Activated T-cell treated with anti-CD3 and anti-CD28 coated beads, Interleukin-2, amount 50 U/mL, for 24 hours (primary cell): ENCODE data around the gene KRT38.

Experiments used
- DNase-seq: peaks from one replicate; pipeline ENCODE4 v3.0.0-alpha.2; 2020
- H3K27ac Mint-ChIP-seq: 2 replicates; pipeline ENCODE4 v1.8.0; 2020; ENCODE audit warnings: mild to moderate bottlenecking, mixed read lengths
- H3K27me3 Mint-ChIP-seq: 2 replicates; pipeline ENCODE4 v1.8.0; 2020; ENCODE audit warnings: mixed read lengths
- H3K36me3 Mint-ChIP-seq: 2 replicates; pipeline ENCODE4 v1.8.0; 2020; ENCODE audit warnings: low read depth, mixed read lengths
- H3K4me1 Mint-ChIP-seq: 2 replicates; pipeline ENCODE4 v1.8.0; 2020; ENCODE audit warnings: low read depth, mixed read lengths
- H3K4me3 Mint-ChIP-seq: 2 replicates; pipeline ENCODE4 v1.8.0; 2020; ENCODE audit warnings: mild to moderate bottlenecking, moderate library complexity, mixed read lengths
- H3K9me3 Mint-ChIP-seq: 2 replicates; pipeline ENCODE4 v1.8.0; 2020; ENCODE audit warnings: mixed read lengths

KRT38 gene

DNA sequence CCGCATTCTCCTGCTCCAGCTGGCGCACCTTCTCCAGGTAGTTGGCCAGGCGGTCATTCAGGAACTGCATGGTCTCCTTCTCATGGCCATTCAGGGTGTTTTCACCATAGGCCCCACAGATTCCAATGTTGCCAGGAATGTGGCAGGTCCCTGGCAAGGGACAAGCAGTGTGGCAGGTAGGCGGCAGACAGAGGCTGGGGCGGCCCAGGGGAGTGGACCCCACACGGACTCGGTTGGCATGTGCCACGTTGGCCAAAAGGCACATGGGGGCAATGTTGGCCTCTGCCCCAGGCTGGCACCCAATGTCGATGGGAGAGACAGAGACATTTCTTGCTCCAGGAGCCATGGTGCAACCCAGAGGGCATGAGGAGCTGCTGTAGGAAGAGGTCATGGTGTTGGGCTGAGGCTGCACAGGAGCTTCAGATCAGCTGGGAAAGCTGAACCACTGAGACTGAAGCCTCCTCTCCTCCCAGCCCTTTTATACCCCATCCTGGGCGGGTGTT, at the start of gene KRT38:
Gene KRT38 (minus strand): TSS at position 453 of the 503 bp plus-strand sequence. CDS start 62 bp downstream, at position 391.
- H3K4me1 Mint-ChIP-seq = no peaks in the 10 kb centered on the region
- no peak within 1 kb of the TSS for H3K27ac Mint-ChIP-seq
- no peak within 1 kb of the TSS for H3K4me3 Mint-ChIP-seq
- DNase-seq = no peak
- no peaks in the 10 kb centered on the region for H3K36me3 Mint-ChIP-seq
- no peaks in the 10 kb centered on the region for H3K9me3 Mint-ChIP-seq
- peaks cover 3% of the 10 kb centered on the region for H3K27me3 Mint-ChIP-seq

DNA sequence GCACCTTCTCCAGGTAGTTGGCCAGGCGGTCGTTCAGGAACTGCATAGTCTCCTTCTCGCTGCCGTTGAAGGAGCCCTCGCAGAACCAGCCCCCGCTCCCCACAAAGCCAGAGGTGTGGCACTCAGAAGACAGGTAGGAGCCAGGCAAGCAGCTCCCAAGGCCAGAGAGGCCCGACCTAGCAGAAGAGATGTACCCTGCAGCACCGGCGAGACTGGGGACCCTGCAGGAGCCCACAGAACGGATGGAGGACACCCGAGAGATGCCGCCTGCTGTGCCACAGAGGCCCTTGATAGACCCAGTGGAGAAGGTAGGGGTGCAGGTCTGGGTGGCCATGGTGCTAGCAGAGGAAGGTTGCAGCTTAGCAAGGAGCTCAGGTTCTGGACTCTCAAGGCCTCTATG, 48.7 kb upstream of the KRT38 start, which contains the start of gene KRT36:
Gene KRT36 (minus strand): TSS at position 380 of the 400 bp plus-strand sequence. CDS start 46 bp downstream, at position 334.
- no peak within 1 kb of the TSS for H3K27ac Mint-ChIP-seq
- H3K4me1 Mint-ChIP-seq = peaks cover 5% of the 10 kb centered on the region
- DNase-seq = no peak
- H3K36me3 Mint-ChIP-seq = no peaks in the 10 kb centered on the region
- no peaks in the 10 kb centered on the region for H3K9me3 Mint-ChIP-seq
- H3K4me3 Mint-ChIP-seq = no peak within 1 kb of the TSS
- H3K27me3 Mint-ChIP-seq = peaks cover 3% of the 10 kb centered on the region

DNA sequence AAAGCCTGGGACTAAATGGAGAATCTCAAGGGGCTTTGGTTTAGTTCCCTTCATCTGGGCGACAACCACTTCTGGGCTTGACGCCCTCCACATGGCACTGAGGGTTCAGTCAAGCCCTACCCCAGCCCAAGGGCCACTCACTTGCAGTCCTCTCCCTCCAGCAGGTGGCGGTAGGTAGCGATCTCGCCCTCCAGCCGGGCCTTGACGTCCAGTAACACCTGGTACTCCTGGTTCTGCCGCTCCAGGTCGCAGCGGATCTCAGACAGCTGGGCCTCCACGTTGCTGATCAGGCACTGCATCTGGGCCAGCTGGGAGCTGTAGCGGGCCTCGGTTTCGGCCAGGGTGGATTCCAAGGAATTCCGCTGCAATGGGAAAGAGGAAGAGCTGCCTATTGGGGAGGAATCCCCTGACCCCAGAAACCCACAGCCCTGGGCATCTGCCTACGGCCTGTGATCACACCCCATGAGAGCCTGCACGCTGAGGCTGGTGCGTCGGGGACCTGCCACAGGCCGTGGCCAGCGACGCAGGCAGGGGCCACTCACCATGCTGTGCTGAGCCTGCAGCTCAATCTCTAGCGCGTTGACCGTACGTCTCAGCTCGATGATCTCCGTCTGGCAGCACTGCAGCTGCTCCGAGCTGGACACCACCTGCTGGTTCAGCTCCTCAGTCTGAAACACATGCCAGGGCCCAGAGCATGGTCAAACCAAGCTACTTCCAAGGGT, 46.2 kb upstream of the KRT38 start:
- peaks cover 5% of the 10 kb centered on the region for H3K4me1 Mint-ChIP-seq
- H3K4me3 Mint-ChIP-seq = no peak overlapping the region
- H3K9me3 Mint-ChIP-seq = no peaks in the 10 kb centered on the region
- H3K27me3 Mint-ChIP-seq = peaks cover 3% of the 10 kb centered on the region
- H3K27ac Mint-ChIP-seq = no peak overlapping the region
- DNase-seq = peak; percentile 59
- no peaks in the 10 kb centered on the region for H3K36me3 Mint-ChIP-seq

DNA sequence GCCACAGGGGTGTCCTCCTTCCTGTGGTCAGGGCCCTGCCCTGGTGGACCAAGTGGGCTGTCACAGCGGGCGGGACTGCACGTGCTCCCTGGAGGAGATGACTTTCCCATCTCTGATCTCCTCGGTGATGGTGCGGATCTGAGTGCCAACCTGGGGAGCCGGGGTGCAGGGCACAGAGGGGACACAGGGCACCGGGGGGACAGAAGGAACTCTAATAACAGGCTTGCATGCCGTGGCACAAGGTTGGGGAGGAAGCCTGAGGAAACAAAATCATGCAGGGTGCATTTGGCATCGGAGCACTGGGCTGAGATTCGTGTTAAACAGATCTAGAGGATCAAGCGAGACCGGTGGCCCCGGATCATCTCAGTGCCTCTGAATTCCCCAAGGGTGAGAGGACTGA, 45.5 kb upstream of the KRT38 start:
- DNase-seq = no peak
- Mint-ChIP-seq H3K27me3 (peaks cover 3% of the 10 kb centered on the region), H3K9me3 (no peaks in the 10 kb centered on the region)

DNA sequence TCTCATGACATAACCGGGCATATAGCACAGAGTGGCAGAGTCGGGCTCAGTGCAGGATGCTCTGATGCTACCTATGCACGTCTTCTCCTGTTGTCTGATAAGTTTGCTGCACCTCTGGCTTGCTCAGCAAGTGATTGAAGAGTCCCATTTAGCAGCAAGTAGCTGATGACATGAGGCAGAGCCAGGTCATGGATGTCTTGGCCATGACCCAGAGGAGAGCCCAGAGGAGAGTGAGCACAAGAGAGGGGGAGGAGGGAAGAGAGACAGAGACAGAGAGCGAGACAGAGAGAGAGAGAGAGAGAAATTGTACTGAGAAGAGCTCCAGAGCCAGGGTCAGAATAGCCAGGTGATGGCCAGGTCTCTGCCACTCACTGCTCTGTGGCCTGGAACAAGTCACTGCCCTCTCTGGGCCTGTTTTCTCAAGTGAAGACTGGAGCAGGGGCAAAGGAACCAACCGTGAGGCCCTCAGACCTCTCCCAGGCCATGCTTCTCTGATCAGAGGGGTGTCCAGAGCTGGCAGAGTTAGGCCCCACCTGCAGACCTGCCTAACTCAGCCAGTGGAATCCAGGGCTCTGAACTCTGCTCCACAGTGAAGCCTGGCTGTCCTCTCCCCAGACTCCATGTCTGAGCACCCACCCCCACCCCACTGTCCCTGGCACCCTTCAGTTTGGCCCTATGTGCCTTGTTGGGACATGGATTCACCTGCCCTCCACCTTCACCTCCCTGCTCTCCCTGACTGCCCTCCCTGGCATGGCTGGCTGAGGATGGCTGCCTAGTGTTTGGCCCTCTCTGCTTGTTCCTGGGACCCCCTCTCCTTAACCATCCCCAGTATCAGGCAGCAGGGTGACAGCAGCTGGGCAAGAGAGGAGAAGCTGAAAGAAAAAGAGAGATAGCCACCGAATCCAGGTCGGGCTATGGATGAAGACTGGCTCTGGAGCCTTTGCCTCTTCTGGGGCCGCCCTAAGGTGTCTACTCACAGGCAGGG, 44.4 kb upstream of the KRT38 start:
- H3K4me1 Mint-ChIP-seq = peaks cover 3% of the 10 kb centered on the region
- peaks cover 3% of the 10 kb centered on the region for H3K27me3 Mint-ChIP-seq
- H3K27ac Mint-ChIP-seq = no peak overlapping the region
- H3K9me3 Mint-ChIP-seq = no peaks in the 10 kb centered on the region
- H3K4me3 Mint-ChIP-seq = no peak overlapping the region
- no peaks in the 10 kb centered on the region for H3K36me3 Mint-ChIP-seq
- no peak for DNase-seq

More for the DNA sequence above, 45.5 kb upstream of the KRT38 start:
- Mint-ChIP-seq H3K4me3 (no peak overlapping the region), H3K27ac (no peak overlapping the region), H3K4me1 (peaks cover 5% of the 10 kb centered on the region), H3K36me3 (no peaks in the 10 kb centered on the region)

DNA sequence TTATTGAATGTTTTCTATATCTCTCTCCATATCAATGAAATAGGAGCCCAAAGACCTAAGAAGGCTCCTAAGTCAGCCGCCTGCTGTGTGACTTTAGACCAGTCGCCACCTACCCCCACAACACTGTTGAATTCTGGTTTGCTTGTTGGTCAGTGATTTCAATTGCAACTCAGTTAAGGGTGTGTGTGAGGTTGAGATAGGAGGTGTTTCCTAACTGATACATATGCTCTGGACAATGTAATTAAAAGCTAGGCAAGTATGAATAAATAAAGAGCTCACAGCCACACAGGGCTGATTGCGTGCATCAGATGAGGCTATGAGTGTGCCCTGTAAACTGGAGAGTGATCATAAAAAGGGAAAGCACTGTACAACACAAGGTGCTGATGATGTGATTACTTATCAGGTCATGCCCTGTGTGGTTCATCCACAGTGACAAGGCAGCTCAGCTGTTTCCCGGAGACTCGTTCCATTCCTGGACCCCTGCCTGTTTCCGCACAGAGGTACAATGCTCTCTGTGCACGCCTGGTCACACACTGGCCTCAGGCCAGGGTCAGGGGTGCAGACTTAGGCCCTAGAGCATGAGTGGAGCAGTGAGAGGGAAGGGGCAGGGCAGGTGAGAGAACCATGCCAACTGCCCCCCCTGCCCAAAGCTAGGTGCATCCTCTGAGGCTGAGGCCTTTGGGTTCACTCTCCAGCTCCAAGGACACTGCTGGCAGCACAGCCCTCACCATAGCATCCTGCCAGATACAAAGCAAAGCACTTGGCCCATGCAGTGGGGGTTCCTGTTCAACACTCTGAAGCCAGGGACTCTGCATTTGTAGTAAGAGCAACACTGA, 43.4 kb upstream of the KRT38 start:
- DNase-seq = no peak
- Mint-ChIP-seq H3K4me3 (no peak overlapping the region), H3K9me3 (no peaks in the 10 kb centered on the region), H3K27me3 (peaks cover 3% of the 10 kb centered on the region), H3K36me3 (no peaks in the 10 kb centered on the region), H3K4me1 (no peaks in the 10 kb centered on the region), H3K27ac (no peak overlapping the region)

DNA sequence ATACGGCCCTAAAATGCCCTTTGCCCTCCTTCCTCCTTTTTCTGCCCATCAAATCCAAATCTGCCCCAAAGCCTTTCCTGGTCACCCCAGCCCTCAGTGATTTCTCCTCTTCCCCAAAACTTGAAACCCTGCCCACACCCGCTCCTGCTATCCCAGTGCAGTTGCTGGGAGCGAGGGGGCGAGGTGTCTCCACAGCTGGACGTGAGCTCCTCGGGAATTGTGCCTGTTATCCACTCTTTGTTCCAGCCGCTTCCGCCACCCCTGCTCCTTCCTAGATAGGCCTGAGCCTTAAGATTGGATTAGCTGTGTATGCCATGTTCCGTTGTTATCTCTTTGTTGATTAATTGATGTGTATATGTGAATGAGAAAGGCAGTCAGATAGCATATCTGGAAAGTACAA, 42.7 kb upstream of the KRT38 start:
- Mint-ChIP-seq H3K4me1 (no peaks in the 10 kb centered on the region), H3K4me3 (no peak overlapping the region), H3K9me3 (no peaks in the 10 kb centered on the region), H3K36me3 (no peaks in the 10 kb centered on the region), H3K27ac (no peak overlapping the region), H3K27me3 (peaks cover 3% of the 10 kb centered on the region)
- DNase-seq = no peak

DNA sequence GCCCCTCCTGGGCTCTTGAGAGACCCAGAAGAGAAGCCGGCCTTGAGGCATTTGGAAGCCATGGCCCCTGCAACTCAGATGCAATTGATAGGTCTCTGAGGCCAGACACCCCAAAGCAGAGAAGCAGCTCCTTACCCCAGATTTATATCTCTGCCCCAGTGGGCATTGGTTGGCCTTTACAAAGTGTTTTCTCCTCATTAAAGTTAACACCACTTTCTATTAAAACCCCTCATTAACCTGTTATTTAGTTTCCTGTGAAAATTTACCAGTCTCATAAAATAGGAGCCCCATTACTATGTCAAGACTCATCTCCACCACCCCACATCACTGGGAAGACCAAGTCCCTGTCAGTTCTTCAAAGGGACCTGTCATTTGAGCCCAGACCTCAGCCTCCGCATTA, 40.3 kb upstream of the KRT38 start, which contains the start of gene KRT35:
Gene KRT35 (minus strand): TSS at position 116 of the 400 bp plus-strand sequence. CDS start 54 bp downstream, at position 62.
- no peak for DNase-seq
- Mint-ChIP-seq H3K27me3 (no peaks in the 10 kb centered on the region), H3K4me3 (no peak within 1 kb of the TSS), H3K27ac (no peak within 1 kb of the TSS), H3K36me3 (no peaks in the 10 kb centered on the region), H3K9me3 (no peaks in the 10 kb centered on the region), H3K4me1 (no peaks in the 10 kb centered on the region)

DNA sequence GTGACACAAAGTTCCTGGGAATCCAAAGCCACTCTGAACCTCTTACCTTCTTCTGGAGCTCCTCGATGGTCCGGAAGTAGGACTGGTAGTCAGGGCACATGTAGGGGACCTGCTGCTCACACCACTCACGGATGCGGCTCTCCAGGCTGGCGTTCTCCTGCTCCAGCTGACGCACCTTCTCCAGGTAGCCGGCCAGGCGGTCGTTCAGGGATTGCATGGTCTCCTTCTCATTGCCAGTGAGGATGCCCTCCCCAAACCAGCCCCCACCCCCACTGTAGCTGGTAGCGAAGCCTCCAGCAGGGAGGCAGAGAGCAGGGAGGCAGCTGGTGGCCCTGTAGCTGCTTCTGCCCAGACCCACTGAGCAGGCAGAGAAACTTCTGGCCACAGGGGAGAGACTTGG, 39.8 kb upstream of the KRT38 start:
- Mint-ChIP-seq H3K4me3 (no peak overlapping the region), H3K27me3 (no peaks in the 10 kb centered on the region), H3K36me3 (no peaks in the 10 kb centered on the region), H3K4me1 (no peaks in the 10 kb centered on the region), H3K27ac (no peak overlapping the region), H3K9me3 (no peaks in the 10 kb centered on the region)
- DNase-seq = no peak

DNA sequence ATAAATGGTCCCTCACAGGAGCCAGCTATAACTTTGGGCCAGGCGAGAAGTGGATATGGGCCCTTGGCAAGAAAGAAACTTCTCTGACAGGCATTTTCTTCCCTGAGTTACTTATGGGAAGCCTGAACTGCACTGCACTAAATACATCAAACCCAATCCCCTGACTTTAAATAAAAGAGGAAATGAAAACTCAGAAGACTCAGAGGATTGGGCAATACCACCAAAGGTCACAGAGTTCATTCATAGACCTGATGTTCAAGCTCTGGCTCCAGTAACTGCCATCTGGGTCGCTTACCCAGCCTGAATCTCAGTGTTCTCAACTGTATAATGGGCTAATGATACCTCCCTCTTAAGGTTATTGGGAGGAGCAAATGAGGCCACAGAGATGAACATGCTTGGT, 39.4 kb upstream of the KRT38 start:
- Mint-ChIP-seq H3K4me3 (no peak overlapping the region), H3K36me3 (no peaks in the 10 kb centered on the region), H3K27ac (no peak overlapping the region), H3K9me3 (no peaks in the 10 kb centered on the region), H3K27me3 (no peaks in the 10 kb centered on the region), H3K4me1 (no peaks in the 10 kb centered on the region)
- DNase-seq = no peak

DNA sequence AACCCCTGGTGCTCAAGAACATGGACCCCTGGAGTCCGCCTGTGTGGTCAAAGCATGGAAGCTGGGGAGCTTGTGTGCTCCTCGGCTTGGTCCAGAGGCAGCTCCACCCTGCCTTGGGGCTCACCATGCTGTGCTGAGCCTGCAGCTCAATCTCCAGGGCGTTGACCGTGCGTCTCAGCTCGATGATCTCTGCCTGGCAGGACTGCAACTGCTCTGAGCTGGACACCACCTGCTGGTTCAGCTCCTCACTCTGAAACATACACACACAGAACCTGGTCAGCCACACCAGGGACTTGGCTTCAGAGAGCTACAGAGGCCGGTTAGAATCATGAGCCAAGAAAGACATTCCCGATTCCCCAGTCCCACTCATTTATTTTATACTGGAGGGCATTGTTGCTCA, 37.5 kb upstream of the KRT38 start:
- no peaks in the 10 kb centered on the region for H3K9me3 Mint-ChIP-seq
- no peak overlapping the region for H3K4me3 Mint-ChIP-seq
- H3K27me3 Mint-ChIP-seq = no peaks in the 10 kb centered on the region
- no peak for DNase-seq
- no peak overlapping the region for H3K27ac Mint-ChIP-seq
- H3K4me1 Mint-ChIP-seq = no peaks in the 10 kb centered on the region
- no peaks in the 10 kb centered on the region for H3K36me3 Mint-ChIP-seq

DNA sequence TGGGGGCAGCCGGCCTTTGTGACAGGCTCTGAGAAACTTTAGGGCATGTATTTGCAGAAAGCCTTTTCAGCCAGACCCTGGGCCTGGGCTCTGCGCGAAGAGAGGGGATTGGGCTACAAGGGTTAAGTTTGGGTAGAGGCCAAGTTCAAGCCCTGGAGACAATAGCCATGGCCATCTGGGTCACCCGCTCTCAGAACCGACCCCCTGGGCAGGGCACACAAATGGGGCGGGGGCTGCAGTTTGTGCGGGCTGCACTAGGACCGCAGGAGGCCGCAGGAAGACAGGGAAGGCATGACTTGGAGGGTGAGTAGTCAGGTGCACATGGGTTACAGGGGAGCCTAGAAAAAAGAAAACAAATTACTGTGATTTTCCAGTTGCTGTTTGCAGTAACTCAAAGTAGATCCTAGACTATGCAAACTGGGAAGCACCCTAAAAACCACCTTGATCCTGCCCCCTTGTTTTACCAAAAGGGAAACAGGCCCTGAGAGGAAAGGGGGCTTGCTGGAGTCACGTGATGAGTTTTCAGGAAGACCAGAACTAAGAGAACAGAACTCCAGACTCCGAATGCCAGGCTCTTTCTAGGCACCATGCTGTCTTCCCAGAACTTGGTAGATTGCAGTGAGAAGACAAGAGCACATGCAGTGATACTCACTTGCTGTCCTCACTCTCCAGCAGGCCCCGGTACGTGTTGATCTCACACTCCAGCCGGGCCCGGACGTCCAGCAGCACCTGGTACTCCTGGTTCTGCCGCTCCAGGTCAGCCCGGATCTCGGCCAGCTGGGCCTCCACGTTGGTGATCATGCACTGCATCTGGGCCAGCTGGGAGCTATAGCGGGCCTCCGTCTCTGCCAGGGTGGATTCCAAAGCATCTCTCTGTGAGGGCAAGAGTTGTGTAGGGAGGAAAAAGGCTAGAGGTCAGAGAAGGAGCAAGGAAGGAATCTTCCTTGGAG, 36.4 kb upstream of the KRT38 start:
- Mint-ChIP-seq H3K4me3 (no peak overlapping the region), H3K27me3 (no peaks in the 10 kb centered on the region), H3K36me3 (no peaks in the 10 kb centered on the region), H3K9me3 (no peaks in the 10 kb centered on the region), H3K27ac (no peak overlapping the region), H3K4me1 (no peaks in the 10 kb centered on the region)
- no peak for DNase-seq

DNA sequence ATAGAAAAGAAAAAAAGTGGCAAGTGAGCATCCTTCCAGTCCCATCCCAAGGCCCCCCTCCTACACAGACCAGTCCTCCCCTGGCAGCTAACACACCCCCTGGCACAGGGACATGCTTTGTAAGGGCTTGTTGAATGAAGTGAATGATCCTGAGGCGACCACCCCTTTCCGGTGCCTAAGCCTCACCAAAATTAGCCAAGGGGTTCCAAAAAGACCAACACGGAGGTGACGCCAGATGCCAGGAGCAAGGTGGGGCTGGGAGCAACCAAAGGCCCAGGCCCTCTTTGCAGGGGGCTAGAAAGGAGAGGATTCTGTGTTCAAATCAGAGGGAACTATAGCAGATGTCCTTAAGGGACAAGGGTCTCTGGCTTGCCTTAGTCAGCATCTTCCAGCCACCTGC, 34.6 kb upstream of the KRT38 start:
- Mint-ChIP-seq H3K36me3 (no peaks in the 10 kb centered on the region), H3K27me3 (no peaks in the 10 kb centered on the region), H3K27ac (no peak overlapping the region), H3K4me3 (no peak overlapping the region), H3K9me3 (no peaks in the 10 kb centered on the region), H3K4me1 (no peaks in the 10 kb centered on the region)
- no peak for DNase-seq
